ENCODE measurements around the gene DNAJA2. TPM values are rescaled to one million over a fixed set of nuclear protein-coding genes. Genes with fewer than 3 reads are reported as not detected.
"Not testable (repeated sequence)": the region's sequence is repeated elsewhere in the genome, so short reads cannot be mapped to it uniquely, and the experiment has no call there.

The DNAJA2 gene
- total RNA-seq, 1 donor from 2014 or later, result 90.8 TPM

DNA sequence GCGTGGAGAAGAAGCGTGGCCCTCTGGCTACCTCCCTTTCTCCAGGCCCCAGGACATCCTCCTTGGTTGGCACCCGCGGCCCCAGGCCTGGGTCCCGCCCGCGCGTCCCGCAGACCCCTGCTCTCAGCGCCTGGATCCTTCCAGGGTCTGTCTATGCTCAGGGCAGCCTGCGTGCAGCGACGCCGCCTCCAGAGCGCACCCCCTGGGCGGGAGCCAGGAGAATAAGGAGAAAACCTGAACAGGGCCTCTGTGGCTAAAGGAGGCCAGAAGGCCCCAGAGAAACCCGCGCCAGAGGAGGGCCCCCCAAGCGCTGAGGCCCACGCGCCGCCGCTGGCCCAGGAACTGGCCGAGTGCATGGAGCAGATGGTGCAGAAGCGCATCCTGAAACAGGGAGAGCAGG lies 40.4 kb upstream of the DNAJA2 start:
- Histone ChIP-seq H3K4me1 (no peaks in the 10 kb centered on the region), H3K27ac (replicated peaks) (no peak overlapping the region), H3K36me3 (no peaks in the 10 kb centered on the region), H3K27me3 (ENCODE audit: low read depth) (no peaks in the 10 kb centered on the region), H3K4me3 (no peak overlapping the region), H3K9me3 (replicated peaks) (no peaks in the 10 kb centered on the region)
- TF ChIP-seq, protein P1, sequence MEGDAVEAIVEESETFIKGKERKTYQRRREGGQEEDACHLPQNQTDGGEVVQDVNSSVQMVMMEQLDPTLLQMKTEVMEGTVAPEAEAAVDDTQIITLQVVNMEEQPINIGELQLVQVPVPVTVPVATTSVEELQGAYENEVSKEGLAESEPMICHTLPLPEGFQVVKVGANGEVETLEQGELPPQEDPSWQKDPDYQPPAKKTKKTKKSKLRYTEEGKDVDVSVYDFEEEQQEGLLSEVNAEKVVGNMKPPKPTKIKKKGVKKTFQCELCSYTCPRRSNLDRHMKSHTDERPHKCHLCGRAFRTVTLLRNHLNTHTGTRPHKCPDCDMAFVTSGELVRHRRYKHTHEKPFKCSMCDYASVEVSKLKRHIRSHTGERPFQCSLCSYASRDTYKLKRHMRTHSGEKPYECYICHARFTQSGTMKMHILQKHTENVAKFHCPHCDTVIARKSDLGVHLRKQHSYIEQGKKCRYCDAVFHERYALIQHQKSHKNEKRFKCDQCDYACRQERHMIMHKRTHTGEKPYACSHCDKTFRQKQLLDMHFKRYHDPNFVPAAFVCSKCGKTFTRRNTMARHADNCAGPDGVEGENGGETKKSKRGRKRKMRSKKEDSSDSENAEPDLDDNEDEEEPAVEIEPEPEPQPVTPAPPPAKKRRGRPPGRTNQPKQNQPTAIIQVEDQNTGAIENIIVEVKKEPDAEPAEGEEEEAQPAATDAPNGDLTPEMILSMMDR (IDR thresholded peaks at IDR 0.05; ENCODE audit: borderline replicate concordance), result no peak
- no peak for DNase-seq
- intact Hi-C loops (cut with micrococcal nuclease), result no loop called here

DNA sequence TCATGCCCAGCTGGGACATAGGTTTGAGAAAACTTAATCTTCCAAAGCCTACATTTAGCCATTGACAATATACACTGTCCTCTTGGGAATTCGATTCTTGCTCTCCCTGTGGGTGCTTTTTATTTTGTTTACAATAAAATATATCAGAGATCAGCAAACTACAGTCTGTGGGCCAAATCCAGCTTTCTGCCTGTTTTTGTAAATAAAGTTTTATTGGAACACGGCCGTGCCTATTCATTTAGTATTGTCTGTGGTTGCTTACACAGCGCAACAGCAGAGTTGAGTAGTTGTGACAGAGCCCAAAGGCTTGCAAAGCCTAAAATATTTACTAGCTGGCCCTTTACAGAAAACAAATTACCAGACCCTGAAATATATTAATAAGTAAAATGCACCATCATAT lies 39.7 kb upstream of the DNAJA2 start:
- no peak overlapping the region for H3K27ac ChIP-seq (replicated peaks)
- H3K27me3 ChIP-seq (ENCODE audit: low read depth), result no peaks in the 10 kb centered on the region
- TF ChIP-seq, protein P1 (IDR thresholded peaks at IDR 0.05; ENCODE audit: borderline replicate concordance), result no peak
- DNase-seq, result no peak
- H3K4me1 ChIP-seq, result no peaks in the 10 kb centered on the region
- H3K36me3 ChIP-seq, result no peaks in the 10 kb centered on the region
- H3K4me3 ChIP-seq, result no peak overlapping the region
- intact Hi-C loops (cut with micrococcal nuclease), result no loop called here
- no peaks in the 10 kb centered on the region for H3K9me3 ChIP-seq (replicated peaks)

DNA sequence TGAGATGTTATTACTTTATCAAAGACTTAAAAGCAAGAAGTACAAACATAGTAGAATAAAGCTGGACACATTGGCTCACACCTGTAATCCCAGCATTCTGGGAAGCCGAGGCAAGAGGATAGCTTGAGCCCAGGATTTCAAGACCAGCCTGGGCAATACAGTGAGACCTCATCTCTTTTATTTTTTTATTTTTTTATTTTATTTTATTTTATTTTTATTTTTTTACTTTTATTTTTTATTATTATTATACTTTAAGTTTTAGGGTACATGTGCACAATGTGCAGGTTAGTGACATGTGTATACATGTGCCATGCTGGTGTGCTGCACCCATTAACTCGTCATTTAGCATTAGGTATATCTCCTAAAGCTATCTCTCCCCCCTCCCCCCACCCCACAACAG lies 37.3 kb upstream of the DNAJA2 start:
- H3K27ac ChIP-seq (replicated peaks); H3K9me3 ChIP-seq (replicated peaks); H3K27me3 ChIP-seq (ENCODE audit: low read depth); DNase-seq; H3K4me1 ChIP-seq; H3K36me3 ChIP-seq; intact Hi-C loops (cut with micrococcal nuclease); H3K4me3 ChIP-seq: not testable (repeated sequence)

DNA sequence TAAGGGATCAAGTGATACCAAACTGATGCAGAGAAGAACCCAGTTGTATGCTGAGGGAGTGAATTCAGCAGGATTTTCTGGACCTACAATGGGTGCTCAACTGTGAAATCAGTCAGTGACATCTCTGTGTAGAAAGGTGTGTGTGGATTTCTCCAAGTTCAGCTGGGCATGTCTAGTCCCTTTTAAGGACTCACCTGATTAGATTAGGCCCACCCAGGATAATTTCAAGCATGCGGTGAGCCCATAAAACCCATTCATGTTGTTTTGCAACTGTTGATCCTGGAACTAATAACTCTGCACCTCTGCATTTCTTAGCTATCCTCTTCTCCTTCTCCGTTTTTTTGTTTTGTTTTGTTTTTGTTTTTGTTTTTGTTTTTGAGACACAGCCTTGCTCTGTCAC lies 35.1 kb upstream of the DNAJA2 start:
- Histone ChIP-seq H3K9me3 (replicated peaks) (peaks cover 11% of the 10 kb centered on the region), H3K27me3 (ENCODE audit: low read depth) (no peaks in the 10 kb centered on the region), H3K4me1 (no peaks in the 10 kb centered on the region), H3K4me3 (no peak overlapping the region), H3K36me3 (no peaks in the 10 kb centered on the region), H3K27ac (replicated peaks) (no peak overlapping the region)
- DNase-seq, result no peak
- TF ChIP-seq, protein P1 (IDR thresholded peaks at IDR 0.05; ENCODE audit: borderline replicate concordance), result no peak
- intact Hi-C loops (cut with micrococcal nuclease), result no loop called here

DNA sequence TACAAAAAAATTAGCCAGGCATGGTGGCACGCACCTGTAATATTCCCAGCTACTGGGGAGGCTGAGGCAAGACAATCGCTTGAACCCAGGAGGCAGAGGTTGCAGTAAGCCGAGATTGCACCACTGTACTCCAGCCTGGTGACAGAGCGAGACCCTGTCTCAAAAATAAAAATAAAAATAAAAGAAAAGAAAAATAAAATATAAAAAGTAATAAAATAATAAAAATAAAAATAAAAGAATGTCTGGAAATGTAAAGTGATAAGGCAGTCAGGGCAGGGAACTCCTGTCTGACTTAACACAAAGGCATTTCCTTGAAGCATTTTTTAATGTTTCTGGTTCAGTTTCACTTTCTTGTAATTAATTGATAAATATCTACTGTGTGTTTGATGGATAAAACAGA lies 34.7 kb upstream of the DNAJA2 start:
- no peaks in the 10 kb centered on the region for H3K36me3 ChIP-seq
- no peak for DNase-seq
- no peak overlapping the region for H3K27ac ChIP-seq (replicated peaks)
- H3K4me1 ChIP-seq, result no peaks in the 10 kb centered on the region
- H3K27me3 ChIP-seq (ENCODE audit: low read depth), result no peaks in the 10 kb centered on the region
- intact Hi-C loops (cut with micrococcal nuclease), result no loop called here
- TF ChIP-seq, protein P1 (IDR thresholded peaks at IDR 0.05; ENCODE audit: borderline replicate concordance), result no peak
- no peak overlapping the region for H3K4me3 ChIP-seq
- peaks cover 11% of the 10 kb centered on the region for H3K9me3 ChIP-seq (replicated peaks)

DNA sequence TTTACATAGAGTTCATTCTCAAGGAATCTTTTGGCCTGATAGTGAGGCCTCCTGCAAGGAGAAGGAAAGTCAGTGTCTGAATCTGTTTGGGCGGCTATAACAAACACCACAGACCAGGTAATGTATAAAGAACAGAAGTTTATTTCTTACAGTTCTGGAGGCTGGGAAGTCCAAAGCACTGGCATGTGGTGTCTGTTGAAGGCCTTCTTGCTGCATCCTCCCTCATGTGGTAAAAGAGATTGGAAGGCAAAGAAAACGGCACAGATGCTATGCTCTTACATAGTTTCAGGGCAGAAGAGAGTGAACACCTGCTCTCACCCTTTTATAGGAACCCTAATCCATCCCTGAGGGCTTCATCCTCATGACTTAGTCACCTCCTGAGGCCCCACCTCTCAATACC lies 31.2 kb upstream of the DNAJA2 start:
- Histone ChIP-seq H3K27ac (replicated peaks) (no peak overlapping the region), H3K36me3 (no peaks in the 10 kb centered on the region), H3K27me3 (ENCODE audit: low read depth) (no peaks in the 10 kb centered on the region), H3K9me3 (replicated peaks) (peaks cover 11% of the 10 kb centered on the region), H3K4me1 (no peaks in the 10 kb centered on the region), H3K4me3 (no peak overlapping the region)
- intact Hi-C loops (cut with micrococcal nuclease), result no loop called here
- TF ChIP-seq, protein P1 (IDR thresholded peaks at IDR 0.05; ENCODE audit: borderline replicate concordance), result no peak
- no peak for DNase-seq

DNA sequence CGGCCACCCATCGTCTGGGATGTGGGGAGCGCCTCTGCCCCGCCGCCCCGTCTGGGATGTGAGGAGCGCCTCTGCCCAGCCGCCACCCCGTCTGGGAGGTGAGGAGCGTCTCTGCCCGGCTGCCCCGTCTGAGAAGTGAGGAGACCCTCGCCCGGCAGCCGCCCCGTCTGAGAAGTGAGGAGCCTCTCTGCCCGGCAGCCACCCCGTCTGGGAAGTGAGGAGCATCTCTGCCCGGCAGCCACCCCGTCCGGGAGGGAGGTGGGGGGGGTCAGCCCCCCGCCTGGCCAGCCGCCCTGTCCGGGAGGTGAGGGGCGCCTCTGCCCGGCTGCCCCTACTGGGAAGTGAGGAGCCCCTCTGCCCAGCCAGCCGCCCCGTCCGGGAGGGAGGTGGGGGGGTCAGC lies 26.6 kb upstream of the DNAJA2 start:
- peaks cover 11% of the 10 kb centered on the region for H3K9me3 ChIP-seq (replicated peaks)
- DNase-seq; H3K4me3 ChIP-seq; H3K36me3 ChIP-seq; H3K4me1 ChIP-seq; intact Hi-C loops (cut with micrococcal nuclease); H3K27ac ChIP-seq (replicated peaks); H3K27me3 ChIP-seq (ENCODE audit: low read depth): not testable (repeated sequence)

All from left ventricle myocardium inferior (tissue), 1 donor.